ENCODE data around the gene PRR22.

DNA sequence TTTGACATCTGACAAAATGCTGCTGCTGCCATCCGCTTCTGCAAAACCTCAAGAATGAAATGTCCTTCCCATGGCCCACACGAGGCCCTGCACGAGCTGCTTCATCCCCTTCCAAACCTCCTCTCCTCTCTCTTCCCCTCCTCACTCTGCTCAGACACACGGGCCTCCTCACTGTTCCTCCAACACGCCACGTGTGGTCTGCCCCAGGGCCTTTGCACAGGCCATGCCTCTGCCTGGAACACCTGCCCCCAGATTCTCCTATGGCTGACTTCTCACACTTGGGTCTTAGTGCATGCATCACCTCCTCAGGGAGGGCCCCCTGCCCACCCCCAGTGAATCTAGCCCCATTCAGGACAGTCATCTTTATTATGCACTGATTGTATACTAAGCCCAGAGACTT lies 36.2 kb upstream of the PRR22 start:
- TF ChIP-seq, protein P1, sequence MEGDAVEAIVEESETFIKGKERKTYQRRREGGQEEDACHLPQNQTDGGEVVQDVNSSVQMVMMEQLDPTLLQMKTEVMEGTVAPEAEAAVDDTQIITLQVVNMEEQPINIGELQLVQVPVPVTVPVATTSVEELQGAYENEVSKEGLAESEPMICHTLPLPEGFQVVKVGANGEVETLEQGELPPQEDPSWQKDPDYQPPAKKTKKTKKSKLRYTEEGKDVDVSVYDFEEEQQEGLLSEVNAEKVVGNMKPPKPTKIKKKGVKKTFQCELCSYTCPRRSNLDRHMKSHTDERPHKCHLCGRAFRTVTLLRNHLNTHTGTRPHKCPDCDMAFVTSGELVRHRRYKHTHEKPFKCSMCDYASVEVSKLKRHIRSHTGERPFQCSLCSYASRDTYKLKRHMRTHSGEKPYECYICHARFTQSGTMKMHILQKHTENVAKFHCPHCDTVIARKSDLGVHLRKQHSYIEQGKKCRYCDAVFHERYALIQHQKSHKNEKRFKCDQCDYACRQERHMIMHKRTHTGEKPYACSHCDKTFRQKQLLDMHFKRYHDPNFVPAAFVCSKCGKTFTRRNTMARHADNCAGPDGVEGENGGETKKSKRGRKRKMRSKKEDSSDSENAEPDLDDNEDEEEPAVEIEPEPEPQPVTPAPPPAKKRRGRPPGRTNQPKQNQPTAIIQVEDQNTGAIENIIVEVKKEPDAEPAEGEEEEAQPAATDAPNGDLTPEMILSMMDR (IDR thresholded peaks at IDR 0.05) = no peak
- TF ChIP-seq POLR2A (IDR thresholded peaks at IDR 0.05) = no peak
- no peak for TF ChIP-seq EP300 (IDR thresholded peaks at IDR 0.05)
- TF ChIP-seq POLR2AphosphoS5 (IDR thresholded peaks at IDR 0.05) = no peak

Data from suprapubic skin (tissue), 4 donors.